ENCODE measurements around the gene WDR3. TPM values are rescaled to one million over a fixed set of nuclear protein-coding genes. Genes with fewer than 3 reads are reported as not detected.

WDR3 gene
- total RNA-seq, 1 donor from 2014 or later: 4.3 TPM

DNA sequence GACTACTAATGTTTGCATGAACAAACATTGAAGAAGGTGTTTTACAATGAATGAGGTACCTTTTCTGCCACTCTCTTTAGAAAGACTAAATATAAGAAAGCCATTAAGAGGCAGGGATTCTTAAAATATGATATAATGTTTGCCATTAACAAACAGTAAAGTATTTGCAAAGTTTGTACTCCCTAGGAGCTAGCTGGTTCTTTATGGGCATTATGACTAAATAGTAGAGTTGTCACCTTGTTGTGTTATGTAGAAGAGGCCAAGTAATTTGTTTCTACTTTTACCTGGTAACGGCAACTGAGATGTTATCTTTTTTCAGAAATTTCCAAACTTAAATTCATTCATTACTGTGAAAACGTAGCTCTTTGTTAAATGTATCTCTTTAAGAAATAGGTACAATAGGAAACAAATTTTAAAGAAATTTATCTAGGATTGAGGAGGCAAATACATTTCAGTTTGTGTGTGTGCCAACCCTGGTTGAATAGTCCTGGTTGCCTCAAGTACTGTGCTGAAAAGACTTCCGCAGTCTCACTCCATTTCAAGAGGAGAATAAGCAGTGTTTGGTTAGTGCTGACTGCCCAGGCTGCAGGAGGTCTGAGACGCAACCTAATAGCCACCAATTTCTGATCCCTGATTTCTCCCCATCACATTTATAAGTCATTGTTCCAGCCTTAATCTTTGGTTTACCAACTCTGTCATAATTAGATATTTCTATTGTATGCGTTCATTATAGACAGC lies 52.1 kb downstream of the WDR3 start:
- H3K27ac ChIP-seq: no peak overlapping the region
- H3K4me1 ChIP-seq: no peaks in the 10 kb centered on the region
- DNase-seq (ENCODE audit: low spot score in 2 of 2): no peak
- H3K4me3 ChIP-seq: no peak overlapping the region
- no peaks in the 10 kb centered on the region for H3K36me3 ChIP-seq
- H3K9me3 ChIP-seq: no peaks in the 10 kb centered on the region
- TF ChIP-seq, protein P1, sequence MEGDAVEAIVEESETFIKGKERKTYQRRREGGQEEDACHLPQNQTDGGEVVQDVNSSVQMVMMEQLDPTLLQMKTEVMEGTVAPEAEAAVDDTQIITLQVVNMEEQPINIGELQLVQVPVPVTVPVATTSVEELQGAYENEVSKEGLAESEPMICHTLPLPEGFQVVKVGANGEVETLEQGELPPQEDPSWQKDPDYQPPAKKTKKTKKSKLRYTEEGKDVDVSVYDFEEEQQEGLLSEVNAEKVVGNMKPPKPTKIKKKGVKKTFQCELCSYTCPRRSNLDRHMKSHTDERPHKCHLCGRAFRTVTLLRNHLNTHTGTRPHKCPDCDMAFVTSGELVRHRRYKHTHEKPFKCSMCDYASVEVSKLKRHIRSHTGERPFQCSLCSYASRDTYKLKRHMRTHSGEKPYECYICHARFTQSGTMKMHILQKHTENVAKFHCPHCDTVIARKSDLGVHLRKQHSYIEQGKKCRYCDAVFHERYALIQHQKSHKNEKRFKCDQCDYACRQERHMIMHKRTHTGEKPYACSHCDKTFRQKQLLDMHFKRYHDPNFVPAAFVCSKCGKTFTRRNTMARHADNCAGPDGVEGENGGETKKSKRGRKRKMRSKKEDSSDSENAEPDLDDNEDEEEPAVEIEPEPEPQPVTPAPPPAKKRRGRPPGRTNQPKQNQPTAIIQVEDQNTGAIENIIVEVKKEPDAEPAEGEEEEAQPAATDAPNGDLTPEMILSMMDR (IDR thresholded peaks at IDR 0.05): no peak
- H3K27me3 ChIP-seq: no peaks in the 10 kb centered on the region
- intact Hi-C loops (cut with DNase I): no loop called here

DNA sequence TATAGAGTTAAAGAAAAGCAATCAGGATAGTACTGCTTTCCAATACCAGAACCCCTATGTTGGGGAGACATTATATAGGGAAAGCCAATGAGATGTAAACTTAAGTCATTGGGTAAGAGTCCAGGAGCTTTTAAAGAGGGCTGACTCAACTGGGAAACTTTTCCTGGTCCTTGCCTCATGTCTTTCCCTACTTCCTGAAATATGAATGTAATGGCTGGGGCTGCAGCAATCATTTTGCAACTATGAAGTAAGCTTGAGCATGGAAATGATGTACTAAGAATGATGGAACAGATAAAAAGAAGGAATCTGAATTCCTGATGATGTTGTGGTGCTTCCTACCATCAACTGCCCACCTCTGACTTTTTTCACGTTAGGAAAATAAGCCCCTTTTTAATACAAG lies 55.7 kb downstream of the WDR3 start:
- H3K27ac ChIP-seq: no peak overlapping the region
- intact Hi-C loops (cut with DNase I): no loop called here
- H3K4me3 ChIP-seq: no peak overlapping the region
- TF ChIP-seq, protein P1 (IDR thresholded peaks at IDR 0.05): no peak
- no peaks in the 10 kb centered on the region for H3K27me3 ChIP-seq
- H3K9me3 ChIP-seq: no peaks in the 10 kb centered on the region
- no peaks in the 10 kb centered on the region for H3K4me1 ChIP-seq
- no peak for DNase-seq (ENCODE audit: low spot score in 2 of 2)
- no peaks in the 10 kb centered on the region for H3K36me3 ChIP-seq

DNA sequence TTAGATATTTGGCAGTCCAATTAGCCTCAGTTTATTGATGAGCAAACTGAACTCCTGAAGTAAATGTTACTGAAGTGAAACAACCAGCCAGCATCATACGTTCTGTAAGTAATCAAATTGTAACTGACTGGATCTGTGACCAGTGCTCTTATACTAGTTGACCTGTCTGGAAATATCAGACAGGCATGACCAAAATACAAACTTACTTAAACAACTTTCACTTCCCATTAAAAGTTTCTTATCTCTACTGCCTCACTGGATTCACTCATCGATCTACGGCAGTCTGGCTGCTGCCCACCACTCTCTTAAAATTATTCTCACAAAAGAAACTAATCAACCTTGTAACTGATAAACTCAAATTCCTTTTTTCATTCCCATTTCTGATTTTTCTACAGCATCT lies 56.4 kb downstream of the WDR3 start:
- intact Hi-C loops (cut with DNase I): no loop called here
- TF ChIP-seq, protein P1 (IDR thresholded peaks at IDR 0.05): no peak
- H3K4me3 ChIP-seq: no peak overlapping the region
- H3K4me1 ChIP-seq: no peaks in the 10 kb centered on the region
- H3K36me3 ChIP-seq: no peaks in the 10 kb centered on the region
- no peak overlapping the region for H3K27ac ChIP-seq
- H3K9me3 ChIP-seq: no peaks in the 10 kb centered on the region
- DNase-seq (ENCODE audit: low spot score in 2 of 2): no peak
- H3K27me3 ChIP-seq: no peaks in the 10 kb centered on the region

DNA sequence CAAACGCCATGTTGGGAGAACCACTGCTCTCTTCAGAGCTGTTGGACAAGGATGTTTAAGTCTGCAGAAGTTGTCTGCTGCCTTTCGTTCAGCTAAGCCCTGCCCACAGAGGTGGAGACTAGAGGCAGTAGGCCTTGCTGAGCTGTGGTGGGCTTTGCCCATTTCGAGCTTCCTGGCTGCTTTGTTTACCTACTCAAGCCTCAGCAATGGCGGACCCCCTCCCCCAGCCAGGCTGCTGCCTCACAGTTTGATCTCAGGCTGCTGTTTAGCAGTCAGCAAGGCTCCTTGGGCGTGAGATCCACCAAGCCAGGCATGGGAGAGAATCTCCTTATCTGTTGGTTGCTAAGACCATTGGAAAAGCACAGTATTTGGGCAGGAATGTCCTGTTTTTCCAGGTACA lies 74.8 kb downstream of the WDR3 start:
- no peaks in the 10 kb centered on the region for H3K36me3 ChIP-seq
- H3K4me1 ChIP-seq: no peaks in the 10 kb centered on the region
- H3K27me3 ChIP-seq: no peaks in the 10 kb centered on the region
- H3K9me3 ChIP-seq: no peaks in the 10 kb centered on the region
- intact Hi-C loops (cut with DNase I): no loop called here
- H3K27ac ChIP-seq: no peak overlapping the region
- DNase-seq (ENCODE audit: low spot score in 2 of 2): no peak
- H3K4me3 ChIP-seq: no peak overlapping the region
- TF ChIP-seq, protein P1 (IDR thresholded peaks at IDR 0.05): no peak

DNA sequence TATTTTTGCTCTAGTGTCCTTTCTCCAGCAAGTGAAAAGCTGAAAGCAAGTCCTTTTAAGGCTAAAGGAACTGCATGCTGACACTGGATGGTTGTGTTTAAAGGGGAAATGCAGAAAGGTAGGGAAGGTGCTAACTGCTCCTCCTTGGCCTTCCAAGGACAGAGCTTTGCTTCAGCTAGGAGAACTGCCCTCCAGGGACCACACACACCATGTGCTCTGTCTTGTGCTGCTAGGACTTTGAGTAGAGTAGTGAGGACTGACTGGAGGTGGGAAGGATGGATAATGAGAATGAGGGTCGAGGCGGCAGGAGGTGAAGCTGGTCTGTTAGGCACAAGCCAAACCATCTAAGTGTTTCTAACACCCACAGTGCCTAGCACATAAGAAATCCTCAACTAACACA lies 77.9 kb downstream of the WDR3 start:
- no peak for DNase-seq (ENCODE audit: low spot score in 2 of 2)
- no peak overlapping the region for H3K27ac ChIP-seq
- H3K4me1 ChIP-seq: no peaks in the 10 kb centered on the region
- intact Hi-C loops (cut with DNase I): no loop called here
- H3K27me3 ChIP-seq: no peaks in the 10 kb centered on the region
- no peaks in the 10 kb centered on the region for H3K9me3 ChIP-seq
- no peak overlapping the region for H3K4me3 ChIP-seq
- H3K36me3 ChIP-seq: no peaks in the 10 kb centered on the region
- TF ChIP-seq, protein P1 (IDR thresholded peaks at IDR 0.05): no peak

DNA sequence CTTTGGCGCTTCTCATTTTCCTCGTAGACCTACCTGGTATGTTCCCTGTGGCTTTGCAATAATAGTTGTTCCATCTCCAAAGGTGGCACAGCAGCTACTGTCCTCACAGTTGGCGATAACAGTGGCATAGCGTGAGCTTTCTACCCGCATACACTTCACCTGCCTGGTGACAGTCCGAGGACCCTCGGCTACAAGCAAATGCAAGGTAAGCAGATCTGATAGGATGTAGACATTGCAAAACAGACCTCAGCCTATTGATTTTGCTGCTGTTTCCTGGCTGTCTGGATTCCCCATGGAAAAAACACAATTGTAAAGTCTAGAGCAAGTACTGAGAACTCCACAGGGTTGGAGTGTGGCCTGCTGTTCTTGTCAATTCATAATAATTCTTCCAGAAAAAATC lies 78.5 kb downstream of the WDR3 start:
- TF ChIP-seq, protein P1 (IDR thresholded peaks at IDR 0.05): no peak
- H3K9me3 ChIP-seq: no peaks in the 10 kb centered on the region
- no peak overlapping the region for H3K4me3 ChIP-seq
- no peak for DNase-seq (ENCODE audit: low spot score in 2 of 2)
- H3K27me3 ChIP-seq: no peaks in the 10 kb centered on the region
- no peaks in the 10 kb centered on the region for H3K36me3 ChIP-seq
- H3K27ac ChIP-seq: no peak overlapping the region
- H3K4me1 ChIP-seq: no peaks in the 10 kb centered on the region
- intact Hi-C loops (cut with DNase I): no loop called here
